NCI-H2107 treated with DMSO at 0.1 percent for 48 hours (cell line): ENCODE data around the gene TRAPPC12.
"Not testable (repeated sequence)": the region's sequence is repeated elsewhere in the genome, so short reads cannot be mapped to it uniquely, and the experiment has no call there.

Experiments used
- DNase-seq: peaks from one replicate; lab custom pipeline; 2025; ENCODE audit not compliant: unreplicated experiment; lab: John Stamatoyannopoulos, UW

Gene TRAPPC12

DNA sequence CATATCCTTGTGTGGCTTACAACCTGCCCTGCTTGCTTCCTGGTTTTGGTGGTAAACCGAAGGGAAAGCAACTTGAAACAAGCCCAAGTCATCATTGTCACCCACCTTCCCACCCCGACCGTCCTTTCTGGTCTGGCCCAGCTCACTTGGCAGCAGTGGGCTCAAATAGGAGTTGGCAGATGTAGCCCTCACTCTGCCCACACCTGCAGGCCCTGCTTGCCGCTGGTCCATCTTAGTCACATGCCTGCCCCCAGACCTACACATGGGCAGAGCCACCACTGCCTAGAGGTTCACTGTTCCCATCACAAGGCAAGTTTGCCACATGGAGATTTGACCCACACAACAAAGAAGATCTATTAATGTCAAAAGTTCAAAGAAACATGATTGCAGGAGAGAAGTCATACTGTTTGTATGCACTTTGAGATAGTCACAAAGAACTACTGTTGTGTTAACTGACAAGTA is 11.2 kb upstream of the TRAPPC12 start:
- DNase-seq: no peak

- not testable (repeated sequence) for DNase-seq
Observed at GRCh38 chr2:3369340-3370181, 9.9 kb upstream of the TRAPPC12 start.

DNA sequence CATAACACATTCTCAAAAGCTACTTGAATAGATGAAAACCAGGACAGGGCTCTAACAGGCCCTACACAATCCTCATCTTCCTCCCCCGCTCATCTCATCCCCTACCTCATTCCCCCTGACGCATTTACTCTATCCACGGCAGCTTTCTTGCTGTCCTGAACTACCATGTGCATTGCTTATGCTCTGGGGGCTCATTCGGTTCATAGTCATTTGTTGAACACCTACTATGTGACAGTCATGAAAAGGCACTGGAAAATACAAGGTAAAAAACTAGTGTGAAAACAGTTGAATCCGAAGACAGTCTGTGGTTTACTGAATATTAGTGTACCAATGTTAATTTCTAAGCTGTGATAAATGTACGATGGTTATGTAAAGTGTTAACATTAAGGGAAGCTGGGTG is 2.7 kb upstream of the TRAPPC12 start:
- DNase-seq: no peak

- DNase-seq: no peak
Observed at GRCh38 chr2:3377279-3377611, 2.2 kb upstream of the TRAPPC12 start.

DNA sequence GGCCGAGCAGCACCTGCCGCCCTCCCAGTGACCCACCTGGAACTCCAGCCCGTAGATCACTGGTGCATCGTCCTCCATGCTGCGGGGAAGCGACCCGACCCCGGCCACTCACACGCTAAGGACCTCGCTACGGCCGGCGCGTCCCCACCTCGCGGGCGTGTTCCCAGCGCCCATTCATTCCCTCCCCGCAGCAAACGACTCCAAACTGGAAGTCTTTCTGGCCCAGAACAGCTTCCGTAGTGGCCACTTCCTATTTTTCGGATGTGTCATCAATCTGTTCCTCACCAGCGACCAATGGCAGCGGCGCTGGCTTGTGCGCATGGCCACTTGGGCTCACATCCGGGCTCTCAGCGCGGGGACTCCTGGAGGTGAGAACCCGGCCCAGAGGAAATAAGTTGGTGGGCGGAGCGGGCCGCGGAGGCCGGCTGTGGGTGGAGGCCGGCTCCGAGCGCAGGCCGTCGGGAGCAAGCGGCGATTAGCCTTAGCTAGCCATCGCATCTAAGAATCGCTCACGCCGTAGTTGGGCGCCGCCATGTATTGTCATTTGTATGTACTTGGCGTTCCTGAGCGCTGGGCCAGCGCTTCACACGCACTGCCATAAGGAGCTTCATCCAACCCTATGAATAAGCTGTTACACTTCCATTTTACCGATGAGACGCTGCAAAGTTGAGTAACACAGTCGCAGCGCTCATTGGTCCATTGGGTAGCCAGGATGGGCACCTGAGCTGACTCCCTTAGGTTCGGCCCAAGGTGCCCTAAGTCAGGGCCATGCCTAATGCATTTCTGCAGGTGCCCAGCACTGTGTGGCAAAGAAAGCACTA is 1.7 kb upstream of the TRAPPC12 start, which contains the start of gene EIPR1:
Gene EIPR1 (minus strand): TSS at position 207 of the 821 bp plus-strand sequence. CDS start 129 bp downstream, at position 78.
- peak; percentile 87 for DNase-seq

- no peak for DNase-seq
Observed at GRCh38 chr2:3379339-3379646, 201 bp upstream of the TRAPPC12 start.

- no peak for DNase-seq
Observed at GRCh38 chr2:3386448-3386958, 7.0 kb downstream of the TRAPPC12 start.

- no peak for DNase-seq
Observed at GRCh38 chr2:3387011-3387410, 7.5 kb downstream of the TRAPPC12 start.

GRCh38 chr2:3387644-3388411 is 8.3 kb downstream of the TRAPPC12 start:
- DNase-seq: no peak

DNA sequence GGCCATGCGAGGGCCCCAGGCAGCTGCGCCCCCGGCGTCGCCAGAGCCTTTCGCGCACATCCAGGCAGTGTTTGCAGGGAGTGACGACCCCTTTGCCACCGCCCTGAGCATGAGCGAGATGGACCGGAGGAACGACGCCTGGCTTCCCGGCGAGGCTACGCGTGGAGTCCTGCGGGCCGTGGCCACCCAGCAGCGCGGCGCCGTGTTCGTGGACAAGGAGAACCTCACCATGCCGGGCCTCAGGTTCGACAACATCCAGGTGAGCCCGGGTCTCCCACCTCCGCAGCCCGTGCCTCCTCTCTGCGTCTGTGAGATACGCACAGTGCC is 8.9 kb downstream of the TRAPPC12 start:
- no peak for DNase-seq

DNA sequence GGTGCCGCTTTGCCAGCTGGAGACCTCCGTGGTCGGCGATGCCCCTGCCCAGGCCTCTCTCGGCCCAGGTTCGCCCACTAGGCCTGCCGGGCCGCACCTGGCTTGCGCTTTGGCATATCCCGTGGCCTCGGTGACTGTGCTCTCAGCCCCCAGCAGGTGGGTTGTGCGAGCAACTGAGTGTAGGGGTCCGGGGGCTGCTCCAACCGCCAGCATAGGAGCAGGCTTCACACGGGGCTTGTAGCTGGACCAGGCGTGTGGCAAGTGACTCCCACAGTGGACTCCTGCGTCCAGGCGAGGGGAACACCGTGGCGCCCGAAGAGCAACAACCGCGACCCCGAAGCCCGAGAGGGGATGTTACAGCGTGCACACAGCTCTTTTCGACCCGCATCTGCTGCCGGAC is 9.7 kb downstream of the TRAPPC12 start:
- no peak for DNase-seq

- DNase-seq: no peak
Observed at GRCh38 chr2:3390041-3390440, 10.5 kb downstream of the TRAPPC12 start.

DNA sequence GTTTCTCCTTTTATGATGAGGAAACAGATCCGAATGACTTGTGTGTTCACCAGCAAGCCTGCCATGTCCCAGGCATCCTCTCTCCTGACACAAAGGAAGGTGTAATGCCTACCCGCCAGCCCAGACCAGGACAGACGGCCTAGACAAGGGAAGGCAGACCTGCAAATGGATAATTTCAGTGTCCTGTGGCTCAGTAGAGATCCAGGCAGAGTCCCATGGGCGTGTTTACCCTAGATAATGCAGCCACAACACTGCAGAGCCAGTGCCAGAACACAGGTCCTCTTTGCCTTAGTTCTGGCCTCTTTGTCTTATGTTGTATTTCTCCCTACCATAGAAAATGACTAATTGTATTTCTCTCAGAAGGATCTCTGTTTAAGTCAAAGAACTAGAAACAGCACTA is 12.7 kb downstream of the TRAPPC12 start:
- DNase-seq: no peak

- no peak for DNase-seq
Observed at GRCh38 chr2:3396920-3397559, 17.5 kb downstream of the TRAPPC12 start.

GRCh38 chr2:3398857-3399256 is 19.4 kb downstream of the TRAPPC12 start:
- no peak for DNase-seq

DNA sequence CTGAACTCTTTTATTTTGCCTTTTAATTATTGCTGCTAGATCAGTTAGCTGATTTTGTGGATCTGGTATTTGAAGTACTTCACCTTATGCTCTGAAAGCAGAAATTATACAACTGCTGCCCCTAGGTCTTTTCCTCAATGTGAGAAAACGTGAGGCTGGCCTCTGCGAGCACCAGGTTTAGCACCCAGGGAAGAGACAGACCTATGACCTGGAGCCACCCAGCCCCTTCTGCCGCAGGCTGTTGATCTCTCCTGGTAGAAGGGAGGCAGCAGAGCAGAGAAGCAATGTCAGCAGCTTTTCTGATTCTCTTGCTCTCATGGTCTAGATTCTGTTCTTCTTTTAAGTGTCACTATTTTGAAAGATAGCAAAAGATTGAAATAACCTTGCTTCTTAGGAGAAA is 19.9 kb downstream of the TRAPPC12 start:
- no peak for DNase-seq

GRCh38 chr2:3399829-3400228 is 20.3 kb downstream of the TRAPPC12 start:
- peak; percentile 56 for DNase-seq

DNA sequence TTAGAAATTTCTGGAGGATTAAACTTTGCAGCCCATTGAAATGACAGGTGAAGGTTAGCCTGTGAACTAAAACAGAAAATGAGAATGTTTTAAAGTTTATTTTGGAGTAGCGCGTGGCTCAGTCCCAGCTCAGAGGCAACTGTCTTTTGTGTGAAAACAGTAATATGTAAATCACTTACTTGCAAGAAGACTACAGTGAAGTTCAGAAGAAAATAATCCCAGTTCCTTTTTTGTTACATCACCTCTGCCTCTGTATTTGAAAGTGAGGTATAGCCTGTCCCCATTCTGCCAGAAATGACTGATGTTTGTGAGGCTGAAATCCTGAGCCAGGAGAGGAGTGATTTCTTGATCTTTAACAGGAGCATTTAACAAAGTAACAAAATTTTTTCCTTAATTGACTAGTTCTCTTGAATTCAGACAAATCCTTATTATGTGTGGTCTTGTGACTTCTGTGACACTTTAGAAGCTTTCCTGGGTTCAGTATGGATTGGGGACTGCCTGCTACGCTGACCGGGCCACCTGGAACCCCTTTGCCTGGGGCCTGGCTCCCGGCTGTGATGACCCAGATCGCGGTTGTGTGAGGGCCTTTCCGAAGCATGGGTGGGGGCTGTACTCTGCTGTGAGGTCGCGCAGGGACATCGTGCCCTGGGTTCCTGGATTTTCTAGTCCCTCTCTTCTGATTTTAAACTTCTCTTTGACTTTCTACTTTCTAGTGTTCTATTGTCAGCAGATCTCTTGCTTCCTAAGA is 24.3 kb downstream of the TRAPPC12 start:
- no peak for DNase-seq

GRCh38 chr2:3404349-3404894 is 24.9 kb downstream of the TRAPPC12 start:
- no peak for DNase-seq

- no peak for DNase-seq
Observed at GRCh38 chr2:3405307-3405706, 25.8 kb downstream of the TRAPPC12 start.
